ENCODE results near the gene MLST8. TPM values are rescaled to one million over a fixed set of nuclear protein-coding genes. Genes with fewer than 3 reads are reported as not detected.
"Not testable (repeated sequence)": the region's sequence is repeated elsewhere in the genome, so short reads cannot be mapped to it uniquely, and the experiment has no call there.

MLST8 gene
- total RNA-seq, 1 experiment from 2014 or later: 53.1 TPM

DNA sequence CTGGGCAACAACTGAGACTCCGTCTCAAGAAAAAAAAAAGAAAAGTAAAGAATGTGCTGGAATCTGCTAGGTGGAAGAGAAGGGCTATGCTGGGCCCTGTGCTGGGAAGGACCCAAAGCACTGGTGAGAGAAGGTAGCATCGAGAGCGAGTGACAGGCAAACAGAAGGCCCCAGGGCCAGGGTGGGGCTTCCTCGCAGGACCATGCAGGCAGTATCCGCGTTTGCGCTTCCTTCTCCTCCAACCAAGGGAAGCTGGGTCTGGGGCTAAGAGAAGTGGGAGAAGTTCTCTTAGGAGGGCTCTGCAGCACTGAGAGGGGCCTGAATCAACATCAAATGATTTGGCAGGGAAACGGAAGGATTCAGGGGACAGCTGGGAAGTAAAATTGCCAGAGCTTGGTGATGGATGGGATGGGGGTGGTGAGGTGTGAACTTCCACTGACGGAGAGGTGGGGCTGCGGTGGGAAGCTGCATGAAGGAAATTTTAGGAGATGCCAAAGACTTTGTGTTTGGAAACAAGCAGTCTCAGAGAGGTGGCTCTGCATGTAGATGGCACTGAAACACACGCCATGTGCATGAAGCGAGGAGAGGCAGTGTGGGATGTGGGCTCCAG lies 51.4 kb downstream of the MLST8 start:
- DNase-seq: no peak
- H3K36me3 ChIP-seq (ENCODE audit: control insufficient read depth, insufficient read depth, low read length): peaks cover 2% of the 10 kb centered on the region; the same call in 1 of the 2 replicates
- H3K9me3 Mint-ChIP-seq (ENCODE audit: unreplicated experiment): no peaks in the 10 kb centered on the region
- no peak overlapping the region for H3K4me3 Mint-ChIP-seq (ENCODE audit: unreplicated experiment)
- POLR2A ChIA-PET: no interaction called here
- H3K4me1 ChIP-seq: peaks cover 6% of the 10 kb centered on the region
- no peaks in the 10 kb centered on the region for H3K27me3 Mint-ChIP-seq (ENCODE audit: insufficient read depth, unreplicated experiment)
- no peak overlapping the region for H3K27ac Mint-ChIP-seq (ENCODE audit: unreplicated experiment)
- no peaks in the 10 kb centered on the region for H3K9me3 ChIP-seq
- H3K36me3 Mint-ChIP-seq (ENCODE audit: insufficient read depth, unreplicated experiment): peaks cover 99% of the 10 kb centered on the region
- no peaks in the 10 kb centered on the region for H3K27me3 ChIP-seq (replicated peaks; ENCODE audit: control insufficient read depth, insufficient read depth, low read length)
- TF ChIP-seq, protein P1, sequence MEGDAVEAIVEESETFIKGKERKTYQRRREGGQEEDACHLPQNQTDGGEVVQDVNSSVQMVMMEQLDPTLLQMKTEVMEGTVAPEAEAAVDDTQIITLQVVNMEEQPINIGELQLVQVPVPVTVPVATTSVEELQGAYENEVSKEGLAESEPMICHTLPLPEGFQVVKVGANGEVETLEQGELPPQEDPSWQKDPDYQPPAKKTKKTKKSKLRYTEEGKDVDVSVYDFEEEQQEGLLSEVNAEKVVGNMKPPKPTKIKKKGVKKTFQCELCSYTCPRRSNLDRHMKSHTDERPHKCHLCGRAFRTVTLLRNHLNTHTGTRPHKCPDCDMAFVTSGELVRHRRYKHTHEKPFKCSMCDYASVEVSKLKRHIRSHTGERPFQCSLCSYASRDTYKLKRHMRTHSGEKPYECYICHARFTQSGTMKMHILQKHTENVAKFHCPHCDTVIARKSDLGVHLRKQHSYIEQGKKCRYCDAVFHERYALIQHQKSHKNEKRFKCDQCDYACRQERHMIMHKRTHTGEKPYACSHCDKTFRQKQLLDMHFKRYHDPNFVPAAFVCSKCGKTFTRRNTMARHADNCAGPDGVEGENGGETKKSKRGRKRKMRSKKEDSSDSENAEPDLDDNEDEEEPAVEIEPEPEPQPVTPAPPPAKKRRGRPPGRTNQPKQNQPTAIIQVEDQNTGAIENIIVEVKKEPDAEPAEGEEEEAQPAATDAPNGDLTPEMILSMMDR (IDR thresholded peaks at IDR 0.05; ENCODE audit: insufficient read depth in 1 of 2, low read depth in 1 of 2, low read length in 1 of 2, severe bottlenecking in 1 of 2, unreplicated experiment in 1 of 2): no peak
- intact Hi-C loops (cut with micrococcal nuclease; ENCODE audit: unreplicated experiment): no loop called here
- no peak overlapping the region for H3K4me3 ChIP-seq (ENCODE audit: low read depth, low read length)
- BruUV-seq (replicated peaks): no TSS peak
- peaks cover 7% of the 10 kb centered on the region for H3K4me1 Mint-ChIP-seq (ENCODE audit: low read depth, unreplicated experiment)
- CTCF ChIA-PET: no interaction called here

DNA sequence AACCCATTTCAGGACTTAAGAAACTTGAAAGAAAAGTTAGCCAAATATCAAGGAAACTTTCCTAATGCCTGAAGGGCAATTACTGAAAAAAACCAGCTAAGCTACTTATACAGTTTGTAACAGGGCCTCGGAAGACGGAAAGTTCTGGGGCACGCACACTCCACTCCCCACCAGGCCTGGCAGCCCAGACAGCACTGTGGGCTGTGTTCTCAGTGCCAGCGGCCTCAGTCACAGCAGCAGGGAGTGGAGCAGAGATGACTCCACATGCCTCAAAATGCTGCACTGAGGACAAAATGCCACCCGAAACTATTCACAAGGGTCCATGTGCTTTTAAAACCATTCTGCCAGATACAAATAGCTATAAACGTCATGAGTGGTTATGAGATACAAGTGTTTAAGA lies 52.5 kb downstream of the MLST8 start:
- Mint-ChIP-seq H3K4me3 (ENCODE audit: unreplicated experiment) (no peak overlapping the region), H3K27ac (ENCODE audit: unreplicated experiment) (no peak overlapping the region), H3K4me1 (ENCODE audit: low read depth, unreplicated experiment) (peaks cover 5% of the 10 kb centered on the region), H3K36me3 (ENCODE audit: insufficient read depth, unreplicated experiment) (peaks cover 98% of the 10 kb centered on the region), H3K9me3 (ENCODE audit: unreplicated experiment) (no peaks in the 10 kb centered on the region), H3K27me3 (ENCODE audit: insufficient read depth, unreplicated experiment) (no peaks in the 10 kb centered on the region)
- Histone ChIP-seq H3K9me3 (no peaks in the 10 kb centered on the region), H3K27me3 (replicated peaks; ENCODE audit: control insufficient read depth, insufficient read depth, low read length) (no peaks in the 10 kb centered on the region), H3K36me3 (ENCODE audit: control insufficient read depth, insufficient read depth, low read length) (peaks cover 2% of the 10 kb centered on the region; the same call in 1 of the 2 replicates), H3K4me3 (ENCODE audit: low read depth, low read length) (no peak overlapping the region), H3K4me1 (no peaks in the 10 kb centered on the region)
- ChIA-PET POLR2A (interaction anchor here (1.2 kb wide), 1 partner anchor 11 kb away, joined by 3 read pairs; no protein-coding TSS in a partner anchor), CTCF (no interaction called here)
- TF ChIP-seq, protein P1 (IDR thresholded peaks at IDR 0.05; ENCODE audit: insufficient read depth in 1 of 2, low read depth in 1 of 2, low read length in 1 of 2, severe bottlenecking in 1 of 2, unreplicated experiment in 1 of 2): no peak
- BruUV-seq (replicated peaks): no TSS peak
- no peak for DNase-seq
- intact Hi-C loops (cut with micrococcal nuclease; ENCODE audit: unreplicated experiment): no loop called here

DNA sequence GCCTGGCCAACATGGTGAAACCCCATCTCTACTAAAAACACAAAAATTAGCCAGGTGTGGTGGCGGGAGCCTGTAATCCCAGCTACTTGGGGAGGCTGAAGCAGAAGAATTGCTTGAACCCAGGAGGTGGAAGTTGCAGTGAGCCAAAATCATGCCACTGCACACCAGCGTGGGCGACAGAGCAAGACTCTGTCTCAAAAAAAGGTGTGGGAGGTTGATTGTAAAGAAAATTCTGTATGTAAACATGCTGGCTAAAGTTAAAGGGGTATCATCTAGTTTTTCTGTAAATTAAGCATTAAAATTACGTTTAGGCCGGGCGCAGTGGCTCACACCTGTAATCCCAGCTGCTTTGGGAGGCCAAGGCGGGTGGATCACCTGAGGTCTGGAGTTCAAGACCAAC lies 53.3 kb downstream of the MLST8 start:
- H3K4me1 ChIP-seq; H3K4me1 Mint-ChIP-seq (ENCODE audit: low read depth, unreplicated experiment); H3K4me3 Mint-ChIP-seq (ENCODE audit: unreplicated experiment); BruUV-seq (replicated peaks); intact Hi-C loops (cut with micrococcal nuclease; ENCODE audit: unreplicated experiment); DNase-seq; H3K27ac Mint-ChIP-seq (ENCODE audit: unreplicated experiment); H3K36me3 ChIP-seq (ENCODE audit: control insufficient read depth, insufficient read depth, low read length); H3K9me3 Mint-ChIP-seq (ENCODE audit: unreplicated experiment); CTCF ChIA-PET; H3K27me3 Mint-ChIP-seq (ENCODE audit: insufficient read depth, unreplicated experiment); H3K9me3 ChIP-seq; H3K4me3 ChIP-seq (ENCODE audit: low read depth, low read length); H3K27me3 ChIP-seq (replicated peaks; ENCODE audit: control insufficient read depth, insufficient read depth, low read length): not testable (repeated sequence)
- POLR2A ChIA-PET: interaction anchor here (1.2 kb wide), 1 partner anchor 10 kb away, joined by 3 read pairs; no protein-coding TSS in a partner anchor
- H3K36me3 Mint-ChIP-seq (ENCODE audit: insufficient read depth, unreplicated experiment): peaks cover 98% of the 10 kb centered on the region

Other genes starting within 250 kb of the MLST8 start
- gene NDUFB10, start 245.9 kb upstream of the MLST8 start, total RNA-seq (2022): 128 and 132 TPM in 2 replicates
- gene RPS2, start 240.6 kb upstream of the MLST8 start, total RNA-seq (2022): 2,961 and 3,006 TPM in 2 replicates
- gene RNF151, start 238.6 kb upstream of the MLST8 start, total RNA-seq (2022): not detected in 2 replicates
- 34.7 and 36.6 TPM in 2 replicates for gene TBL3, start 233.4 kb upstream of the MLST8 start, total RNA-seq (2022)
- 0.35 and 1.1 TPM in 2 replicates for gene NOXO1, start 224.0 kb upstream of the MLST8 start, total RNA-seq (2022)
- 57.3 and 57.4 TPM in 2 replicates for gene GFER, start 221.3 kb upstream of the MLST8 start, total RNA-seq (2022)
- gene SYNGR3, start 215.5 kb upstream of the MLST8 start, total RNA-seq (2022): 2.9 and 3.3 TPM in 2 replicates
- 43.7 and 50.4 TPM in 2 replicates for gene ZNF598, start 195.6 kb upstream of the MLST8 start, total RNA-seq (2022)
- 6.1 and 8.8 TPM in 2 replicates for gene NPW, start 185.7 kb upstream of the MLST8 start, total RNA-seq (2022)
- 21.8 and 26.6 TPM in 2 replicates for gene NHERF2, start 178.6 kb upstream of the MLST8 start, total RNA-seq (2022)
- 34.3 and 38.6 TPM in 2 replicates for gene NTHL1, start 157.6 kb upstream of the MLST8 start, total RNA-seq (2022)
- gene TSC2, start 157.5 kb upstream of the MLST8 start, total RNA-seq (2022): 109 and 112 TPM in 2 replicates
- 70.5 and 76.2 TPM in 2 replicates for gene PKD1, start 69.6 kb upstream of the MLST8 start, total RNA-seq (2022)
- 1.0 and 1.2 TPM in 2 replicates for gene RAB26, start 56.8 kb upstream of the MLST8 start, total RNA-seq (2022)
- 61.4 and 66.3 TPM in 2 replicates for gene TRAF7, start 49.7 kb upstream of the MLST8 start, total RNA-seq (2022)
- gene CASKIN1, start 8.8 kb upstream of the MLST8 start, total RNA-seq (2022): 6.6 and 10.8 TPM in 2 replicates
- gene BRICD5, start 5.4 kb downstream of the MLST8 start, total RNA-seq (2022): 5.4 and 10.0 TPM in 2 replicates
- 31.1 and 36.2 TPM in 2 replicates for gene PGP, start 9.4 kb downstream of the MLST8 start, total RNA-seq (2022)
- 29.5 and 30.1 TPM in 2 replicates for gene E4F1, start 18.1 kb downstream of the MLST8 start, total RNA-seq (2022)
- 0.27 and 1.00 TPM in 2 replicates for gene DNASE1L2, start 31.0 kb downstream of the MLST8 start, total RNA-seq (2022)
- 135 and 157 TPM in 2 replicates for gene ECI1, start 46.1 kb downstream of the MLST8 start, total RNA-seq (2022)
- 207 and 210 TPM in 2 replicates for gene RNPS1, start 62.7 kb downstream of the MLST8 start, total RNA-seq (2022)
- 14.6 and 16.1 TPM in 2 replicates for gene ABCA3, start 135.3 kb downstream of the MLST8 start, total RNA-seq (2022)
- gene CCNF, start 224.0 kb downstream of the MLST8 start, total RNA-seq (2022): 48.7 and 52.4 TPM in 2 replicates

Data from Caco-2 (cell line).